ENCODE measurements around the gene TREH. TPM values are rescaled to one million over a fixed set of nuclear protein-coding genes. Genes with fewer than 3 reads are reported as not detected.

Gene TREH
- total RNA-seq, 5 donors from 2014 or later (not counting 1 experiment from before 2014, with no cell fraction given): not detected

DNA sequence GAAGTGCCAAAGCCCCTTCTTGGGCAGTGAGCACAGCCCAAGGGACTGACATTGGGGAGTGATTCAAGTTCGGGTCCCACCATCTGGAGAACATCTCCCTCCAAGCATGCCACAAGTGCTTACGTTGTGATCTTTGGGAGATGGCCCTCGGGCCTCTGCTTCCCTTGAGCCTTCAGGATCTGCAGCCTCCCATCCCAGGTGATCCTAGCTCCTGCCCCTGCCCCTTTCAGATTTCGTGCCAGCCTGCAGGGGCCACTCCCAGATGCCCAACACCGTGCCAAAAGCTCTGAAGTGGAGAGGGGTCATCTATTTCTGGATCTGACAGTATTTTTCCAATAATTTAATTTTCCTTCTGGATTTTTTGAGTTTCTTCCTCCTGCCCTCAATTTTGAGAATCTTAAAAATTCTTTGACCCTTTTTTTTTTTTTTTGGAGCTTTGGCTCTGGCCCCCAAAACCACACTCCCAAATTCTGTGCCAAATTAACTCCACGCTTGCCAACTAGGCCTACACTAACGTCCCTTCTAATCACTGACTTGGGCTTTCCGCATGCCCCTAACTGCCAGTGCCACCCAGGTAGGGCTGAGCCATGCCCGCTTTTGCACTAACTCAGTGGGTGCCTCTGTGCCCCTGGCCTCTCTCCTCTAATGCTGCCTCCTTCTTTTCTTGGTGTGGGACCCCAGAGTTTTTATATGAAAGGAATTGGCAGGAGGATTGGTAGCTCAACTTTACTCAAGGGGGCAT is 46.7 kb downstream of the TREH start:
- Histone ChIP-seq H3K4me3 (ENCODE audit: control insufficient read depth in 1 of 2, extremely low read depth in 1 of 2, low read length in 1 of 2) (no peak overlapping the region), H3K36me3 (ENCODE audit: control insufficient read depth in 2 of 2, extremely low read depth in 1 of 2, insufficient read depth in 1 of 2, low read length in 1 of 2) (no peaks in the 10 kb centered on the region), H3K9me3 (no peaks in the 10 kb centered on the region), H3K27me3 (replicated peaks in 1 of 2; ENCODE audit: control insufficient read depth in 2 of 2, extremely low read depth in 1 of 2, insufficient read depth in 2 of 2, low read length in 1 of 2) (peaks cover 0 to 23% of the 10 kb centered on the region in 2 experiments), H3K27ac (ENCODE audit: low read length) (no peak overlapping the region), H3K4me1 (ENCODE audit: control insufficient read depth in 1 of 2, extremely low read depth in 1 of 2, insufficient read depth in 2 of 2, low read length in 2 of 2) (peaks cover 0 to 4% of the 10 kb centered on the region in 2 experiments)
- POLR2A ChIA-PET: no interaction called here
- peaks cover 1 to 3% of the 10 kb centered on the region in 2 donors for H3K27me3 Mint-ChIP-seq
- no peak overlapping the region for H3K4me3 Mint-ChIP-seq
- peaks cover 0 to 4% (median 0%) of the 10 kb centered on the region in 3 donors for H3K4me1 Mint-ChIP-seq
- H3K27ac Mint-ChIP-seq: no peak overlapping the region
- DNase-seq: no peak
- ATAC-seq (replicated peaks in 1 of 4): no peak
- no peaks in the 10 kb centered on the region for H3K36me3 Mint-ChIP-seq
- 91% methylated on average over 4 of the region's 9 CpGs for WGBS (ENCODE audit: insufficient coverage)
- CTCF ChIA-PET: interaction anchor here in 1 of 2 donors (0.6 kb wide), 1 partner anchor 321 kb away, joined by 4 read pairs; no protein-coding TSS in a partner anchor
- no peaks in the 10 kb centered on the region for H3K9me3 Mint-ChIP-seq

- Mint-ChIP-seq H3K4me3 (no peak overlapping the region), H3K27me3 (peaks cover 1 to 3% of the 10 kb centered on the region in 2 donors), H3K27ac (no peak overlapping the region), H3K9me3 (no peaks in the 10 kb centered on the region), H3K4me1 (peaks cover 0 to 4% (median 0%) of the 10 kb centered on the region in 3 donors), H3K36me3 (no peaks in the 10 kb centered on the region)
- H3K27ac ChIP-seq (ENCODE audit: low read length): no peak overlapping the region
- H3K9me3 ChIP-seq: no peaks in the 10 kb centered on the region
- DNase-seq (no peak), ATAC-seq (replicated peaks in 1 of 4) (no peak)
- POLR2A ChIA-PET: no interaction called here
- CTCF ChIA-PET: interaction anchor here in 1 of 2 donors (0.7 kb wide), 1 partner anchor 75 kb away, joined by 3 read pairs; no protein-coding TSS in a partner anchor
- no peak overlapping the region for H3K4me3 ChIP-seq (ENCODE audit: control insufficient read depth in 1 of 2, extremely low read depth in 1 of 2, low read length in 1 of 2)
- H3K4me1 ChIP-seq (ENCODE audit: control insufficient read depth in 1 of 2, extremely low read depth in 1 of 2, insufficient read depth in 2 of 2, low read length in 2 of 2): peaks cover 0 to 4% of the 10 kb centered on the region in 2 experiments
- H3K36me3 ChIP-seq (ENCODE audit: control insufficient read depth in 2 of 2, extremely low read depth in 1 of 2, insufficient read depth in 1 of 2, low read length in 1 of 2): no peaks in the 10 kb centered on the region
- WGBS (ENCODE audit: insufficient coverage): 93% methylated on average over 12 of the region's 14 CpGs
- H3K27me3 ChIP-seq (replicated peaks in 1 of 2; ENCODE audit: control insufficient read depth in 2 of 2, extremely low read depth in 1 of 2, insufficient read depth in 2 of 2, low read length in 1 of 2): peaks cover 0 to 23% of the 10 kb centered on the region in 2 experiments
These were observed 48.1 kb downstream of the TREH start for GRCh38 chr11:118631142-118631909.

DNA sequence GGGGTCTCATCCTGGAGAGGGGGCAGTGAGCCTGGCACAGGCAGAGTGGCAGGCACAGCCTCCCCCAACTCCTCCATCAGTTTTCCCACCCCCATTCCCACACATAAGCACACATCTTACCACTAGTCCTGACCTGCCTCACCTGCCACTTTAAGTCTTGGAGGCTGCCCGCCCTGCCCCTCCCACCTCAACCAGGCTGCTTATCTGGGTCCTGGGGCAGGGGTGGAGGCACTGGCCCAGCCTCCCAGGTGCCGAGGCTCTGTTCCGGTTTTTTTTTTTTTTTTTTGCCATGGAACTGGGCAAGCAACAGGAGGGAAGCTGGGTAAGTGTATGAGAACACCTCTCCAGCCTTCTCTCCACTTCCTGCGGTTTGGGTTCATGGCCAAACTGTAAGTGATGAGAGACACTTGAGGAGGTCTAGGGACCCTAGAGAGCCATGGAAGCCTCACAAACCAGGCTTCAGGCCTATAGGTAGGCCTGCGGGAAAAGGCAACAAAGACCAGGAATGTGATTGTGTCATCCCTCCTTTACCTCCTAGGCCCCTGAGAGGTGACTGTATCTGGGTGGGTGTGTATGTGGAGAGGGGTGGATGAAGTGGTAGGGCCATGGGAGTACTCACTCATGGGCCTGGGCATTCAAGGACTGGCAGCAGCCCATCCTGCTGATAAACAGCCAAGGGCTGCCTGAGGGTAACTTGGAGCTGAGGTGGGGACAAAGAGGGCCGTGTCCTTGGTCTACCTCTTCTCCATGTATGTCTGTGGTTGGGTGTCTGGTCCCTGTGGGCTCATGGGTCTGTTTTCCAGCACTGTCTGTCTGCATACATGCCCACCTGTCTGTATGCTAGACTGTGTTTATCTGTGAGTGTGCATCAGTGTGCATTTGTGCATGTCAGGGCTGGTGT is 49.4 kb downstream of the TREH start:
- Mint-ChIP-seq H3K36me3 (no peaks in the 10 kb centered on the region), H3K27ac (no peak overlapping the region), H3K4me3 (no peak overlapping the region), H3K4me1 (peaks cover 0 to 4% (median 0%) of the 10 kb centered on the region in 3 donors), H3K9me3 (no peaks in the 10 kb centered on the region), H3K27me3 (peaks cover 0 to 1% of the 10 kb centered on the region in 2 donors)
- Histone ChIP-seq H3K9me3 (no peaks in the 10 kb centered on the region), H3K36me3 (ENCODE audit: control insufficient read depth in 2 of 2, extremely low read depth in 1 of 2, insufficient read depth in 1 of 2, low read length in 1 of 2) (no peaks in the 10 kb centered on the region), H3K4me1 (ENCODE audit: control insufficient read depth in 1 of 2, extremely low read depth in 1 of 2, insufficient read depth in 2 of 2, low read length in 2 of 2) (peaks cover 0 to 3% of the 10 kb centered on the region in 2 experiments), H3K4me3 (ENCODE audit: control insufficient read depth in 1 of 2, extremely low read depth in 1 of 2, low read length in 1 of 2) (no peak overlapping the region), H3K27ac (ENCODE audit: low read length) (no peak overlapping the region), H3K27me3 (replicated peaks in 1 of 2; ENCODE audit: control insufficient read depth in 2 of 2, extremely low read depth in 1 of 2, insufficient read depth in 2 of 2, low read length in 1 of 2) (peaks cover 0 to 19% of the 10 kb centered on the region in 2 experiments)
- POLR2A ChIA-PET: no interaction called here
- DNase-seq (no peak), ATAC-seq (replicated peaks in 1 of 4) (no peak)
- CTCF ChIA-PET: no interaction called here
- WGBS (ENCODE audit: insufficient coverage): 45% methylated on average over 2 of the region's 6 CpGs

DNA sequence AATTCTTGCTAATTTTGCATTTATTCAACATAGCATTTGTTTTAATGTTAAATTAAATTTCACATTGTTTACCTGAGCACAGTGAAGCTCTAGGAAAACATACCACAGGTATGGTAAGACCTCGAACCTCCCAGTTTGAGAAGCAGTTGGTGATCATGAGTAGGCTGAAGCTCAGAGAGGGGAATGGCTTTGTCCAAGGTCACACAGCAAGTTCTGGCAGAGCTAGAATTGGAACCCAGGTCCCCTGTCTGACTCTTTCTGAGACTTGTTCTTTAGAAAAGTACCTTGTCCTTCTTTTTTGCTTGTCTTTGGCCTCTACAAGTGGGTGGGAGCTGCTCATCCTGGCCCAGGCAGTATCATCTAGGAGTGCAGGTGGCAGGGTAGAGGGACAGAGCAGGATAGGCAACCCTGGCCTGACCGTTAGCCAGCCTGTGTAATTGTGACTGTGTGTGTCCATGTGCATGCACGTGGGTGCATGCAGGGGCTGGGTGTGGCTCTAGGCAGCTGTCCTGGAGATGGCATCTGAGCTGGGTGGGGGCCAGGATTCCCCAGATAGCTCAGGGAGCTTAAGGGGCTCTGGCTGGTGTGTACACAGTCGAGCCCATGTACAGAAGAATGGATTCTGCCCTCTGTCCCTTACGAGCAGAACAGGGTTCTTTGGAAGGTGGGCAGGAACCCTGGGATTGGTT is 50.4 kb downstream of the TREH start:
- H3K27me3 ChIP-seq (replicated peaks in 1 of 2; ENCODE audit: control insufficient read depth in 2 of 2, extremely low read depth in 1 of 2, insufficient read depth in 2 of 2, low read length in 1 of 2): peaks cover 0 to 9% of the 10 kb centered on the region in 2 experiments
- no peak overlapping the region for H3K4me3 ChIP-seq (ENCODE audit: control insufficient read depth in 1 of 2, extremely low read depth in 1 of 2, low read length in 1 of 2)
- no peak overlapping the region for H3K4me3 Mint-ChIP-seq
- WGBS (ENCODE audit: insufficient coverage): 39% methylated on average over 4 of the region's 5 CpGs
- H3K27ac Mint-ChIP-seq: no peak overlapping the region
- no peaks in the 10 kb centered on the region for H3K36me3 Mint-ChIP-seq
- ATAC-seq (replicated peaks in 1 of 4) (no peak), DNase-seq (no peak)
- no peaks in the 10 kb centered on the region for H3K36me3 ChIP-seq (ENCODE audit: control insufficient read depth in 2 of 2, extremely low read depth in 1 of 2, insufficient read depth in 1 of 2, low read length in 1 of 2)
- ChIA-PET CTCF (no interaction called here), POLR2A (no interaction called here)
- no peaks in the 10 kb centered on the region for H3K9me3 ChIP-seq
- H3K4me1 ChIP-seq (ENCODE audit: control insufficient read depth in 1 of 2, extremely low read depth in 1 of 2, insufficient read depth in 2 of 2, low read length in 2 of 2): no peaks in the 10 kb centered on the region
- H3K9me3 Mint-ChIP-seq: no peaks in the 10 kb centered on the region
- peaks cover 0 to 1% of the 10 kb centered on the region in 2 donors for H3K27me3 Mint-ChIP-seq
- H3K4me1 Mint-ChIP-seq: no peaks in the 10 kb centered on the region
- no peak overlapping the region for H3K27ac ChIP-seq (ENCODE audit: low read length)

DNA sequence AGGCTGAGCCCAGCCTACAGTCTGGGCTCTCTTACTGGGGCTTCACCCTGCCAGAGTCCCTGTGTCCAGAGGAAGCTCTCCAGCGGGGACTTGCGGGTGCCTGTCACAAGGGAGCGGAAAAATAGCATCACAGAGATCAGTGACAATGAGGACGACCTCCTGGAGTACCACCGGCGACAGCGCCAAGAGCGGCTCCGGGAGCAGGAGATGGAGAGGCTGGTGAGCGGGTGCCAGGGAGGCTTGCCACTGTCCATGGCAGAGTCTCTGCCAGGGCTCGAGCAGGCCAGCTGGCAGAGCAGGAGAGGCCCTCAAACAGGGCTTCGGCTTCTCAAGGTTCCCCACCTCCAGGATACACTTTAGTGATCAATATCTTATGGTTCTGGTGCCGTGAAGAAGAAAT is 51.0 kb downstream of the TREH start:
- ATAC-seq (replicated peaks in 1 of 4) (no peak), DNase-seq (no peak)
- Mint-ChIP-seq H3K27ac (no peak overlapping the region), H3K4me3 (no peak overlapping the region), H3K9me3 (no peaks in the 10 kb centered on the region), H3K27me3 (peaks cover 0 to 1% of the 10 kb centered on the region in 2 donors), H3K36me3 (no peaks in the 10 kb centered on the region), H3K4me1 (no peaks in the 10 kb centered on the region)
- Histone ChIP-seq H3K36me3 (ENCODE audit: control insufficient read depth in 2 of 2, extremely low read depth in 1 of 2, insufficient read depth in 1 of 2, low read length in 1 of 2) (no peaks in the 10 kb centered on the region), H3K4me3 (ENCODE audit: control insufficient read depth in 1 of 2, extremely low read depth in 1 of 2, low read length in 1 of 2) (no peak overlapping the region), H3K4me1 (ENCODE audit: control insufficient read depth in 1 of 2, extremely low read depth in 1 of 2, insufficient read depth in 2 of 2, low read length in 2 of 2) (no peaks in the 10 kb centered on the region), H3K27me3 (replicated peaks in 1 of 2; ENCODE audit: control insufficient read depth in 2 of 2, extremely low read depth in 1 of 2, insufficient read depth in 2 of 2, low read length in 1 of 2) (peaks cover 0 to 7% of the 10 kb centered on the region in 2 experiments), H3K27ac (ENCODE audit: low read length) (no peak overlapping the region), H3K9me3 (no peaks in the 10 kb centered on the region)
- ChIA-PET CTCF (no interaction called here), POLR2A (no interaction called here)
- 93% methylated on average over 10 of the region's 13 CpGs for WGBS (ENCODE audit: insufficient coverage)
